ENCODE data around the gene HAVCR1. TPM values are rescaled to one million over a fixed set of nuclear protein-coding genes. Genes with fewer than 3 reads are reported as not detected.

HAVCR1 gene
- 1 to 10 TPM in 1 of 4 donors, under 1 TPM in 1, not detected in 2; 0.10 to 1.4 TPM for polyA plus RNA-seq
- long read RNA-seq, donor 1 = 0 reads
- long read RNA-seq, donor 2 = 0 reads
- long read RNA-seq, donor 3 = 0 reads
- long read RNA-seq, donor 4 = 0 reads
- long read RNA-seq, donor 5 = 0 reads
- long read RNA-seq, donor 6 = 0 reads
- long read RNA-seq, donor 7 = 0 reads
- long read RNA-seq, donor 8 = 0 reads
- long read RNA-seq, donor 9 = 0 reads
- long read RNA-seq, donor 10, partial matches to known transcripts = 0 of 2 reads
- long read RNA-seq, donor 10, other reads (novel, unspliced or antisense) = 0 of 2 reads

- 35 to 68% (median 65%) methylated on average over 9 of the region's 9 CpGs for WGBS, 3 donors
- no peak for FAIRE-seq
- Histone ChIP-seq H3K27me3 (ENCODE audit: control insufficient read depth in 3 of 3, insufficient read depth in 3 of 3, low read length in 3 of 3) (no peaks in the 10 kb centered on the region), H3K36me3 (ENCODE audit: control insufficient read depth in 3 of 3, insufficient read depth in 2 of 3, low read depth in 1 of 3, low read length in 3 of 3) (no peaks in the 10 kb centered on the region), H3K9me3 (ENCODE audit: control insufficient read depth in 2 of 2, insufficient read depth in 1 of 2, low read depth in 1 of 2, low read length in 1 of 2) (no peaks in the 10 kb centered on the region), H3K27ac (ENCODE audit: low read depth in 1 of 3, low read length in 2 of 3) (peak within 1 kb of the TSS in 1 of 3 donors; percentile 24), H3K4me3 (ENCODE audit: low read depth in 1 of 3, low read length in 3 of 3) (no peak within 1 kb of the TSS), H3K4me1 (ENCODE audit: control insufficient read depth in 3 of 3, insufficient read depth in 2 of 3, low read depth in 1 of 3, low read length in 2 of 3) (peaks cover 0 to 15% (median 0%) of the 10 kb centered on the region in 3 donors)
- DNase-seq = peak; percentile 1 to 76
These were observed at the start of gene HAVCR1 for GRCh38 chr5:157059093-157059539. Gene HAVCR1, minus strand, starts transcription at chr5:157059116. Its CDS starts 1,173 bp downstream, at chr5:157057943.

GRCh38 chr5:157107508-157107907 lies 48.6 kb upstream of the HAVCR1 start:
- H3K27ac ChIP-seq (ENCODE audit: low read depth in 1 of 3, low read length in 2 of 3) = peak overlapping the region in 1 of 3 donors; percentile 63

DNA sequence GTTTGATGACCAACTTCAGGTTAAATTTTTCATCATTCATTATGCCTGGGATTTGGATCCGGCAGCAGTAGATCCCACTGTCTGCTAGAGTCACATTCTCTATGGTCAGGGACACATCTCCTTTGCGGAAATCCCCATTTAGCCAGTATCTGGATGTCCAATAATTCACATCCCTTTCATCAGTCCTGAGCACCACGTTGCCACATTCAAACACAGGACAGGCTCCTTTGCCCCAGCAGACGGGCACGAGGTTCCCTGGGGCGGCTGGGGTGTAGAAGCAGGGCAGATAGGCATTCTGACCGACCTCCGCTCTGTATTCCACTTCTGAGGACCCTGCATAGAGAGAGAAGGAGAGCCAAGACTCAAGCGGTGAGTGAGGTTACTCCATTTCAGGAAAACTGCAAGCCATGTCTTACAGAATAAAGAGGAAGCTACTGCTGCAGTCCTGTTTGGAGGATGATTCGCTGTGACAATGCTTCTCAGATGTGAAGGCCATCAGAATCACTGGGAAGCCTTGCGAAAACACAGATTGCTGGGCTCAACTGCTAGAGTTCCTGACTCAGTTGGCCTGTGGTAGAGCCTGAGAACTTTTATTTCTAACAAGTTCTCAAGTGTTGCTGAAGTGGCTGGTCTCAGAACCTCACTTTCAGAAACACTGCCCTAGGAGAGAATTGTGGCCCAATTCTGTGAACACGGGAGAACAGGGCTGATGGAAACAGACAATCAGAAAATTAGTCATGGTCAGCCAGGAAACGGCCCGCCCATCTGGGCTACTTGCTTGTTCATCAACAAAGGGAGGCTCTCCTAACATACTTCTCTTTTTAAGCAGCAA lies 47.9 kb upstream of the HAVCR1 start:
- Histone ChIP-seq H3K36me3 (ENCODE audit: control insufficient read depth in 3 of 3, insufficient read depth in 2 of 3, low read depth in 1 of 3, low read length in 3 of 3) (no peaks in the 10 kb centered on the region), H3K4me1 (ENCODE audit: control insufficient read depth in 3 of 3, insufficient read depth in 2 of 3, low read depth in 1 of 3, low read length in 2 of 3) (no peaks in the 10 kb centered on the region), H3K9me3 (ENCODE audit: control insufficient read depth in 2 of 2, insufficient read depth in 1 of 2, low read depth in 1 of 2, low read length in 1 of 2) (no peaks in the 10 kb centered on the region), H3K27me3 (ENCODE audit: control insufficient read depth in 3 of 3, insufficient read depth in 3 of 3, low read length in 3 of 3) (no peaks in the 10 kb centered on the region), H3K27ac (ENCODE audit: low read depth in 1 of 3, low read length in 2 of 3) (peak overlapping the region in 1 of 3 donors; percentile 6), H3K4me3 (ENCODE audit: low read depth in 1 of 3, low read length in 3 of 3) (no peak overlapping the region)
- DNase-seq = no peak
- whole genome bisulfite sequencing, 3 donors = 80 to 83% (median 81%) methylated on average over 14 of the region's 14 CpGs
- no peak for FAIRE-seq

More at GRCh38 chr5:157107508-157107907, 48.6 kb upstream of the HAVCR1 start:
- whole genome bisulfite sequencing, 3 donors = 57 to 75% (median 67%) methylated on average over 3 of the region's 3 CpGs
- Histone ChIP-seq H3K27me3 (ENCODE audit: control insufficient read depth in 3 of 3, insufficient read depth in 3 of 3, low read length in 3 of 3) (no peaks in the 10 kb centered on the region), H3K36me3 (ENCODE audit: control insufficient read depth in 3 of 3, insufficient read depth in 2 of 3, low read depth in 1 of 3, low read length in 3 of 3) (no peaks in the 10 kb centered on the region), H3K9me3 (ENCODE audit: control insufficient read depth in 2 of 2, insufficient read depth in 1 of 2, low read depth in 1 of 2, low read length in 1 of 2) (no peaks in the 10 kb centered on the region), H3K4me1 (ENCODE audit: control insufficient read depth in 3 of 3, insufficient read depth in 2 of 3, low read depth in 1 of 3, low read length in 2 of 3) (no peaks in the 10 kb centered on the region), H3K4me3 (ENCODE audit: low read depth in 1 of 3, low read length in 3 of 3) (no peak overlapping the region)
- FAIRE-seq = no peak
- no peak for DNase-seq

DNA sequence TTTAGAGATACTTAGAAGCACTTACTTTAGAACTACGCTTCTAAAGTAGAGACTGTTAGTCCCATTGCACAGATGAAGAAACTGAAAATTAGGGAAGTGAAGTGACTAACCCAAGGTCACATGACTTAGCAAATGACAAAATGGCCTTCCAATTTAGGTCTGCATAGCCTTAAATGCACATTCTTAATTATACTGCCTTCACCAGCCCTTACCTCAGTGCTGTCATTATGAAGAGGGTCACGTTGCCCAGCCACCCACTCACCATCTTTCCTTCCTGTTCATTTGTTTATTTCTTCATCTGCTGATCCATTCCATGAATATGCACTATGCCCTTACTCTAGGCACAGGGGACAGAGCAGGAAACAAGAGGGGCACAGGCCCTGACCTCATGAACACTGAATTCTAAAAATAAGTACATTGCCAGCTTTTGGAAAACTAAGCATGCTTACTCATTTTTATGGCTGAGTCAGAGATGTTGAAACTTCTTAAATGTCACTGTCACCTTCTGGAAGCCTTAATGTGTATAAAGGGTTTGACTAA lies 41.3 kb upstream of the HAVCR1 start:
- Histone ChIP-seq H3K27ac (ENCODE audit: low read depth in 1 of 3, low read length in 2 of 3) (no peak overlapping the region), H3K4me3 (ENCODE audit: low read depth in 1 of 3, low read length in 3 of 3) (no peak overlapping the region), H3K36me3 (ENCODE audit: control insufficient read depth in 3 of 3, insufficient read depth in 2 of 3, low read depth in 1 of 3, low read length in 3 of 3) (no peaks in the 10 kb centered on the region), H3K27me3 (ENCODE audit: control insufficient read depth in 3 of 3, insufficient read depth in 3 of 3, low read length in 3 of 3) (no peaks in the 10 kb centered on the region), H3K9me3 (ENCODE audit: control insufficient read depth in 2 of 2, insufficient read depth in 1 of 2, low read depth in 1 of 2, low read length in 1 of 2) (no peaks in the 10 kb centered on the region), H3K4me1 (ENCODE audit: control insufficient read depth in 3 of 3, insufficient read depth in 2 of 3, low read depth in 1 of 3, low read length in 2 of 3) (no peaks in the 10 kb centered on the region)
- 51 to 75% (median 72%) methylated on average over 2 of the region's 2 CpGs for WGBS, 3 donors
- FAIRE-seq = no peak
- DNase-seq = no peak

- no peaks in the 10 kb centered on the region for H3K4me1 ChIP-seq (ENCODE audit: control insufficient read depth in 3 of 3, insufficient read depth in 2 of 3, low read depth in 1 of 3, low read length in 2 of 3)
- DNase-seq (no peak), FAIRE-seq (no peak)
- no peaks in the 10 kb centered on the region for H3K9me3 ChIP-seq (ENCODE audit: control insufficient read depth in 2 of 2, insufficient read depth in 1 of 2, low read depth in 1 of 2, low read length in 1 of 2)
- H3K27me3 ChIP-seq (ENCODE audit: control insufficient read depth in 3 of 3, insufficient read depth in 3 of 3, low read length in 3 of 3) = no peaks in the 10 kb centered on the region
- H3K36me3 ChIP-seq (ENCODE audit: control insufficient read depth in 3 of 3, insufficient read depth in 2 of 3, low read depth in 1 of 3, low read length in 3 of 3) = no peaks in the 10 kb centered on the region
- 61 to 70% (median 68%) methylated on average over 3 of the region's 3 CpGs for WGBS, 3 donors
- no peak overlapping the region for H3K27ac ChIP-seq (ENCODE audit: low read depth in 1 of 3, low read length in 2 of 3)
- no peak overlapping the region for H3K4me3 ChIP-seq (ENCODE audit: low read depth in 1 of 3, low read length in 3 of 3)
These were observed 29.6 kb upstream of the HAVCR1 start for GRCh38 chr5:157088342-157088990.

GRCh38 chr5:157086751-157087359 lies 27.9 kb upstream of the HAVCR1 start:
- Histone ChIP-seq H3K27me3 (ENCODE audit: control insufficient read depth in 3 of 3, insufficient read depth in 3 of 3, low read length in 3 of 3) (no peaks in the 10 kb centered on the region), H3K9me3 (ENCODE audit: control insufficient read depth in 2 of 2, insufficient read depth in 1 of 2, low read depth in 1 of 2, low read length in 1 of 2) (no peaks in the 10 kb centered on the region), H3K27ac (ENCODE audit: low read depth in 1 of 3, low read length in 2 of 3) (no peak overlapping the region), H3K36me3 (ENCODE audit: control insufficient read depth in 3 of 3, insufficient read depth in 2 of 3, low read depth in 1 of 3, low read length in 3 of 3) (no peaks in the 10 kb centered on the region), H3K4me1 (ENCODE audit: control insufficient read depth in 3 of 3, insufficient read depth in 2 of 3, low read depth in 1 of 3, low read length in 2 of 3) (no peaks in the 10 kb centered on the region), H3K4me3 (ENCODE audit: low read depth in 1 of 3, low read length in 3 of 3) (no peak overlapping the region)
- WGBS, 3 donors = 86 to 88% (median 86%) methylated on average over 8 of the region's 8 CpGs
- no peak for DNase-seq
- no peak for FAIRE-seq

DNA sequence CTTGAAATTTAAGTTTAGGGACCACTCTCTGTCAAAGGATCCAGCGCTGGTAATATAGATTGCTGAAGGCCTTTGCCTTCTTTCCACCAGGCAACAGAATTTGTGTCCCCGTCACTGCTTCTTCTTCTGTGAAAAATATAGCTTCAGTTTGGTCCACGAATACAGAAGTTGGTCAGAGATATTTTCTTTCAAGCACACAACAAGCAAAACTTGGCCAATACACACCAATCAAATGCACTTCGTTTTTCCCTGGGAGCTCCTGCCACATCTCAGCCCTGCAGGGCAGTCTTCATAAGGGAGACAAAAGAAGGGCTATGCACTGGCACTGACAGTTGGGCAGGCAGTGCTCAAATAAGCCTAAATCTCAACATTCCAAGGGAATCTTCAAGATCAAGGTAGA lies 27.0 kb upstream of the HAVCR1 start:
- H3K4me1 ChIP-seq (ENCODE audit: control insufficient read depth in 3 of 3, insufficient read depth in 2 of 3, low read depth in 1 of 3, low read length in 2 of 3) = no peaks in the 10 kb centered on the region
- H3K4me3 ChIP-seq (ENCODE audit: low read depth in 1 of 3, low read length in 3 of 3) = no peak overlapping the region
- FAIRE-seq (no peak), DNase-seq (no peak)
- no peaks in the 10 kb centered on the region for H3K27me3 ChIP-seq (ENCODE audit: control insufficient read depth in 3 of 3, insufficient read depth in 3 of 3, low read length in 3 of 3)
- no peaks in the 10 kb centered on the region for H3K9me3 ChIP-seq (ENCODE audit: control insufficient read depth in 2 of 2, insufficient read depth in 1 of 2, low read depth in 1 of 2, low read length in 1 of 2)
- no peak overlapping the region for H3K27ac ChIP-seq (ENCODE audit: low read depth in 1 of 3, low read length in 2 of 3)
- no peaks in the 10 kb centered on the region for H3K36me3 ChIP-seq (ENCODE audit: control insufficient read depth in 3 of 3, insufficient read depth in 2 of 3, low read depth in 1 of 3, low read length in 3 of 3)
- 67 to 83% (median 69%) methylated on average over 4 of the region's 4 CpGs for WGBS, 3 donors

DNA sequence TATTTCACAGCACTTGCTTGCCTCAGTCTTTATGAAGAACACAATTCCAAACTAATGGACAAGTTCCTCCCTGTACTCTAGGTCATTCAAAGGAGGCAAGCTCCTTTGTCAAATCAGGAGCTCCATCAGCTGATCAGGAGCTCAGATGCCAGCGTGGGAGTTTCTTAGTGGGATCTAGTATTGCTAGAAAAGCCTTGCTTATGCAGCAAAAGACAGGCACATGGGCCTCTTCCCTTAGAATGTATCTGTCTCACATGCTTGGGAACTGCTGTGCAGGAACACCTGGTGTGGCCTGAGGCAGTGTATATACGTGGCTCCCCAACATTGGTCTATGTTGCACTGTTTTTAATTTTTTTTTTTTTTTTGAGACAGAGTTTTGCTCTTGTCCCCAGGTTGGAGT lies 21.4 kb upstream of the HAVCR1 start:
- H3K9me3 ChIP-seq (ENCODE audit: control insufficient read depth in 2 of 2, insufficient read depth in 1 of 2, low read depth in 1 of 2, low read length in 1 of 2) = no peaks in the 10 kb centered on the region
- H3K36me3 ChIP-seq (ENCODE audit: control insufficient read depth in 3 of 3, insufficient read depth in 2 of 3, low read depth in 1 of 3, low read length in 3 of 3) = no peaks in the 10 kb centered on the region
- H3K4me3 ChIP-seq (ENCODE audit: low read depth in 1 of 3, low read length in 3 of 3) = no peak overlapping the region
- FAIRE-seq (no peak), DNase-seq (no peak)
- H3K27ac ChIP-seq (ENCODE audit: low read depth in 1 of 3, low read length in 2 of 3) = no peak overlapping the region
- H3K4me1 ChIP-seq (ENCODE audit: control insufficient read depth in 3 of 3, insufficient read depth in 2 of 3, low read depth in 1 of 3, low read length in 2 of 3) = no peaks in the 10 kb centered on the region
- no peaks in the 10 kb centered on the region for H3K27me3 ChIP-seq (ENCODE audit: control insufficient read depth in 3 of 3, insufficient read depth in 3 of 3, low read length in 3 of 3)
- WGBS, 3 donors = 45 to 74% (median 53%) methylated on average over 2 of the region's 2 CpGs

Measured in small intestine (tissue), 16 donors.